KBM-7 (cell line): ENCODE measurements around the gene SRGAP2.
"Not testable (repeated sequence)": the region's sequence is repeated elsewhere in the genome, so short reads cannot be mapped to it uniquely, and the experiment has no call there.

Source experiments
- DNase-seq: peaks from one replicate; pipeline ENCODE4 v3.0.0-alpha.2; 2015
- in situ Hi-C: fragments of 300-500 bp; cut with MboI; formaldehyde crosslinking; loops from 2 replicates; pipeline ENCODE4 v1.14.3; 2020; ENCODE audit warnings: low sequenced_read_pairs, low pct_unique_long_range_greater_than_20kb, mixed read lengths

Gene SRGAP2

DNA sequence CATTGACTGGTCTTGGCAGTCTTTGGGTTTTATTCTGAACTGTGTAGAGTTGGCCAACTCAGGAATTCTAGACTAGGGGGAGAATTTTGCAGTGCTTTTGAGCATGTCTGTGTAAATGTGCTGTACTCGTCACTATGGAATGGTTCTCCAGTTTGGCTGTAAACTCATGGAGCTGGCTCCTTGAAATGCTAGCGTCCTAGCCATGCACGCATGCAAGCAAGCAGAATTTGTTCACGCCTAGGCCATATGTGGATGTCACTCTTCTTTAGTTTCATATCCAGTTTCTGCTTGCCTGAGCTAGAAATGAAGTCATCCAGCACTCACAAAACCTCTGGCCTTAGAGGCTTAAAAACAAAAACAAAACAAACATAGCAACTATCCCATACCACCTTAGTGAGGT, 36.9 kb downstream of the SRGAP2 start:
- DNase-seq, in situ Hi-C loops: not testable (repeated sequence)

DNA sequence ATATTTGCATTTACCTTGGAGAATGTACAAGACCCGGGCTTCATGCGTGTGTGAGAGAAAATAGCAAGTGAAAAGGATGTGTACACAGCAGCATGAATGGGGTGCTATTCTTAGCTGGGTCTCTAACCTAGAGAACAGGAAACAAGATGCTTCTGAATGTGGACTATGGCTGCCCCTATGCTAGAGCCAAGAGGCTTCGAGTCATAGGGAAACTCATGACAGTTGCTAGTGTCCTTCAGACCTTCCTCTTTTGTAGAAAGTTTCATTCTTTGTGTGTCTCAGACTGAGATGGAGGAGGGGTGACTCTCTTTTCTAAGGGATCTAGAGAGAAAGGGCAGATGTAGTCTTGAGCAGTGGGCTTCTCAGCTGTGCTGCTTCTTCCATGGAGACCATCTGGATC, 40.0 kb downstream of the SRGAP2 start:
- in situ Hi-C loops: not testable (repeated sequence)
- peak; percentile 28 for DNase-seq

DNA sequence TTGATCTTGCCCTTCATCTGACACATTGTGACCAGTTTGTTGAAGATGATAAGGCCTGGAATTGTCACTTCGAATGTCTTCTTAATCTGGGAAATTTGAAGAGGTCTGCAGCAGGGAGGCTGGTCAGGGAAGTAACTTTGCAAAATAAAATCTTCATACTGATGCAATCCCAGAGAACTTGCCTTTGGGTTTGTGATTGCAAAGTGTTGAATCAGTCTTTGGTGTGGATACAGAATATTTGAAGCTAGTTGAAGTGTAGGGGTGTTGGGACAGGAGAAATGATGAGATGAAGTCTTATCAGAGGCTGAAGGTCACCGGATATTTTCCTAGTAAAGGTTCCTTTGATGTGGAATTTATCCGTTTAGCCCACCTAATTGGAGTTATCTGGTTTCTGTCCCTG, 42.1 kb downstream of the SRGAP2 start:
- DNase-seq, in situ Hi-C loops: not testable (repeated sequence)

DNA sequence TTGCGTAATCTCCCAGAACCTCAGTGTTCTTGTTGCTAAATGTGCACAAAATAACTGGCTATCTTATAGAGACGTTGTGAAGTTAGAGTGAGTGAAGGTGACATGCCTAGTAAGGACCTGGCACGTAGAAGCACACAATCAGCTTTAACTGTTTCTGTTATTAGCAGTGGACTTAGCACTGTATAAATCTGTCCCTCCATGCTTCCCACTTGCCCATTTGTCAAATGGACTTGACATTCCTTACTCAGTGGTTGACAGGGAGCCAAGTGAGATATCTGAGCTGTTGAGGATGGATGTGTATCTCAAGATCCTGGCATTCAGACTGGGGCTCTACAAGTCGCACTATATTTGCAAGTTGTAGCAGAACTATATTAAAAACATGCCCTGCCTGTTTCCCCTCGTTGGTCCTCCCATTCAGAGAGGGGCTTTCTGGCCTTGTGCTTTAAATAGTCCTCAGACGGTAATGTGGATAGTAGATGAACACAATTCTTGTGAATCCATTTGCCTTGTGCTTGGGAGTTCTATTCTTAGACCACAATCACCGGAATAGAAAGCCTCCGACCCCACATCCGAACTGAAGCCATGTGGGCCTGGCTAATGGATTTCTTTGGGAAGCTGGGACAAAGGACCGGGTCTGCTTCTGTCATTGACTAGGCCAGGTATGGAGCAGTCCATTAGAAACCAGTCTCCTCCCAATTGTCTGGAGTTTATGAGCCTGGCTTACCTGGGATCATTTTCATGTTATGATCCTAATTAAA, 43.0 kb downstream of the SRGAP2 start:
- DNase-seq, in situ Hi-C loops: not testable (repeated sequence)

GRCh38 chr1:206250953-206251681, 47.8 kb downstream of the SRGAP2 start:
- in situ Hi-C loops: not testable (repeated sequence)

GRCh38 chr1:206252680-206253335, 49.5 kb downstream of the SRGAP2 start:
- in situ Hi-C loops: not testable (repeated sequence)

More at GRCh38 chr1:206250953-206251681, 47.8 kb downstream of the SRGAP2 start:
- DNase-seq: not testable (repeated sequence)

More at GRCh38 chr1:206252680-206253335, 49.5 kb downstream of the SRGAP2 start:
- peak; percentile 3 for DNase-seq
